Measurements from ENCODE around the gene PLXNB1.

PLXNB1 gene

DNA sequence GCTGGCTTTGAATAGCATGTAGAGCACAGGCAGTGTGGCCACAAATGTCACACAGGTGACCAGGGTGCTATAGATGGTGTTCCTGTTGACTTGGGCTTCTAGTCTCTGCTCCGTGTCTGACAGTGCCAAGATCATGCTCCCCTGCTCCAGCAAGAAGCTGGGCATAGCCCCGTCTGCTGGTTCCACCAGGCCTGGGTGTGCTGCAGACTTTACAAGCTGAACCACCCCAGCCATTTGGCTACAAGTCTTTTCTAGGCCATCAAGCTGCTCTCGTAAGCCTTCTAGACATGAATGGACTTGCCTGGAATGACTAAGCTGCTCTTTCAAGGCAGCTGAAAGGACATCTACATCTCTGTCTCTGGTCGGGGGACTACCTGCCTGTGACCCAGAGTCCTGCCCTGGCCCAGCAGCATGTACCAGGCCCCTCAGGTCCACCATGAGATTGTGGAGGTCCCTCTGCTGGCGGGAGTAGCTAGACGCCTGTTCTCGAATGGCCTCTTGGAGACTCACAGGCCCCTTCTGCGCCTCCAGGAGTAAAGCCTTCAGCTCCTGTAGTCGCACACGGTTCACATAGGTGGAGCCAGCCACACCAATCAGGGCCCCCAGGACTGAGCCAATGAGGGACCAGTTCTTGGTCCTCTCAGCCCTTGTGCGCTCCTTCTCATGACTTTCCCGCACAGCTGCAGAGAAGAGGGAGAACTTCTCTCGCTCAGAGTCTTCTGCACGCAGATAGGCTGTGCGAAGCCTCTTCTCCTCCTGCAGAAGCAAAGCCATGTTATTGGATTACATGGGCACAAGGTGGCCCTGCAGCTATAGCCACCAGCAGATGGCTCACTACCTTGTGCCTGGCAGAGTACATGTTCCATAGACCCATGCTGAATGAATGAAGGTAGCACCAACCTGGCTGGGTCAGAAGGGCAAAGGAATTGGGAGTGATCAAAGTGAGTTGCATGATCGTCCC lies 2.8 kb upstream of the PLXNB1 start:
- DNase-seq (ENCODE audit: low read depth in 2 of 2): no peak

DNA sequence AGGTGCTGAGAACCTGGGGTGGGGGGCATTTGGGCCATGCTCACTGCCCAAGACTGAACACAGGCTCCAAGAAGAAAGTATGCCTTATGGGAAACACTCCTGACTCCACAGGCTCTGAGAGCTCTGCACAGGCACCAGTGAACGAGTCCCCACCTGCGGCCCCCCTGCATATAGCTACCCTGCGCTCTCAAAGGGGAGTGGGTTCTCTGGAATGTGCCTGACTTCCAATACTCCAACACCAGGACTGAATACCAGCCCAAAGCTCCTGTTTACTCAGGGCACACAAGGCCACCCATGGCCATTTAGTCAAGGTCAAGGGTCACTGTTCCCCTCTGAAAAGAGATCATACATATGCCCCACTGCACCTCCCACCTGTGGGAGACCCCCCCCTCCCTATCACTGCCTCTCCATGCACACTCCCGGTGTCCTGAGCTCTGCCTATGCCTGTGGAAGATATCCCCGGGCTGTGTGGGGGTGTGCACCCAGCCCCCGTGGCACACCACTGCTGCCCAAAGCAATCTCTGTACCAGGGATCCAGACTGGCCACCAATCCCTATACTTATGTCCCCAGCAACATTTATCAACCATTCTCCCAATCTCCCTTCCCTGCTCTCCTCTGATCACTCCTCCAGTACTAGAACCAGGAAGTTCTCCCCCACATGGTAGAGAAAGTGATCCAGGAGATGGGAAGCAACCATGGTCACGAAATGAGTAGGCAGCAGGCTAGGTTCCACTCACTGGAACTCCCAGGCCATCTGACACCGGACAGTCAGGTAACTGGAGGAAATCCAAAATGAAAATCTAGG lies 1.5 kb upstream of the PLXNB1 start:
- no peak for DNase-seq (ENCODE audit: low read depth in 2 of 2)

DNA sequence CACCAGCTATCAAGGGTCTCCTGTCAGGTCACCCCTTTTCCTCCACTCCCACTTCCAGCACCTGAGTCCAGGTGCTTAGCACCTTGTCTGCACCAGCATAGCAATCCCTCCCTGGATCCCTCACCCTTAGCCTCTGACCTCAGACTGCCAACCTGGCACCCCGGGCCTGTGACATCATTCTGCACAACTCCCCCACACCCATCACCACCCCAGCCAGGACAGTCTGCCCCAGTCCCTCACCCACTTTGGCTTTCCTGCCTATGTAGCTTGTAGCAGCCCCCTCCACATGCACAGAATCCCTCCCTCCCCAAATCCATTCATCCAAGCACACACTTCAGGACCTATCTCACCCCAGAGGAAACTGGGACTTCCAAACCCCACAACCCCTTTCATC lies 819 bp upstream of the PLXNB1 start:
- DNase-seq (ENCODE audit: low read depth in 2 of 2): no peak

DNA sequence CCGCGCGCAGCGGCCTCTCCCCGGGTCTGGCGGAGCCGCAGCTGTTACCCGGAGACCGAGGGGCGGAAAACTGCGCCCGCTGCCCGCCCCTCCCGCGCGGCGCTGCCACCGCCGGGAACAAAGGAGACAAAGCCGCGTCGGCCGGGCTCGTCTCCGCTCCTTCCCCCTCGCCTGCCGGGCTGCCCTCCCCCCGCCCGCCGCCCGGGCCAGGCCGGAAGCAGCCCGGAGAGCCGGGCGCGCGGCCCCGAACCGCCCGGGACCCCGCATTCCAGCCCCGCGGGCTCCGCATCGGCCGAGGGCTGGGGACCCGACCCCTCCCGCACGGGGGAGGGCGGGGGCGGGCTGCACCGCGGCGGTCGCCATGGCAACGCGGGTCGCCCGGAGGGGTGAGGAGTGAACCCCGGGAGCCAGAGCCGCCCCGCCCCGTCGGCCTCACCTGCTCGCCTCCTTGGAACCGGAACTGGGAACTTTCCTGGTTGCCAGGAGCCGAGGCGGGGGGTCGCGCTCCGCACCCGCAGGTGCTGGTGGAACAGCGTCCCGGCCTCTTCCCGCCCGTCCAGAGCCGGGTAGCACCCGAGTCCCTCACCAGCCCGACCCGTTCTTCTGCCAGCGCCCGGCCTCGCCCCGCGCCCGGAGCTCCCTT lies 448 bp downstream of the PLXNB1 start:
- DNase-seq (ENCODE audit: low read depth in 2 of 2): peak; percentile 31 to 63

DNA sequence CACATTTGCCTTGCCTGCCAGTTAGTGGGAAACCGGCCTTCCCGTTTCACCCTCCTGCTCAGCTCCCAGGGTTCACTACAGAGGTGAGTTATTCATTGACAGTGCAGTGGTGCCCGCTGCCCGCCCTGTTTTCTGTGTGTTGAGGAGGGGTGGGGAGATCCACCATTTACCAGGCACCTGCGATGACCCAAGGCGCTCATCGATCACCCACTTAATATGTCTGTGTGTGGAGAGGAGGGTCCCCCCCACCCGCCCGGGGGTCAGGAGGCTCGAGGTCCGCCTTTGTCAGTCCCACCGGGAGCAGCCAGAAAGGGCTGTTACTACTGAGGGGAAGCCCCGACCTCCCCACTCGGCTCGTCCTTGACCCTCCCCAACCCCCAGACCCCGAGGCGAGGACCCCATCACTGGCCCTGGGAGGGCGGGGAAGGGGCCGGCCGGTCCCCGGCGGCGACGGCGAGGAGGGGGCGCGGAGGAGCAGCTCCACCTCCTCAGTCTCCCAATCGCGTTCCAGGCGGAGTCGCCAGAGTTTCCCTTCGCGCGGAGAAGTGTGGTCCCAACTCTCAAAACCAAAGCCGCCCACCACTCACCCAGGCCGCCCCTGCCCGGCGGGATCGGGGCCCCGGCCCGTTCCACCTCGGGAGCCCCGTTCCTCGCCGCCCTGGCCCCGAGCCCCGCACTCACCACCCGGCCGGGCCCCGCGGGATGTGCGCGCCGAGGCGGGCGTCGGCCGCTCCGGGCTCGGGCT lies 1.1 kb downstream of the PLXNB1 start:
- DNase-seq (ENCODE audit: low read depth in 2 of 2): no peak

DNA sequence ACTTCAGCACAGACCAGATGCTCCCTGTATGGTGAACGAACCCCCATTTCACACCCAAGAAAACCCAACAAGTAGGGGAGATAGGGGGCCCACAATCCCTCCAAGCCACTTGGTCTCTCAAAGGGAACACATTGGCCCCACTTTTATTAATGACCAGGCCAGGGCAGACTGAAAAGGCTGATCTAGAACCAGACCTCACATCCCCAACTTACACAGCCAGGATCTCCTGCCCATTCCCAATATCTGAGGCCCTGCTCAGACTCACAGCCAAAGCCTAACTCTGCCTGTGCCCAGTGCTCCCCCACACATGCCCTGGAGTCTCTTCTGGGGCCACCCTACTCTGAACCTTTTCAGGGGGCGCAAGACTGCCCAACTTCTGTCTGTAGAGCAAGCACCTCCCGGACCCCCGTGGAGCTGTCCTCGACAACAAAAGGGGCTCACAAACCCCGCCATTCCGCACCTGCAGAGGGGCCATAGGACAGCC lies 1.8 kb downstream of the PLXNB1 start:
- no peak for DNase-seq (ENCODE audit: low read depth in 2 of 2)

GRCh38 chr3:48427630-48427962 lies 2.3 kb downstream of the PLXNB1 start:
- DNase-seq (ENCODE audit: low read depth in 2 of 2): no peak

DNA sequence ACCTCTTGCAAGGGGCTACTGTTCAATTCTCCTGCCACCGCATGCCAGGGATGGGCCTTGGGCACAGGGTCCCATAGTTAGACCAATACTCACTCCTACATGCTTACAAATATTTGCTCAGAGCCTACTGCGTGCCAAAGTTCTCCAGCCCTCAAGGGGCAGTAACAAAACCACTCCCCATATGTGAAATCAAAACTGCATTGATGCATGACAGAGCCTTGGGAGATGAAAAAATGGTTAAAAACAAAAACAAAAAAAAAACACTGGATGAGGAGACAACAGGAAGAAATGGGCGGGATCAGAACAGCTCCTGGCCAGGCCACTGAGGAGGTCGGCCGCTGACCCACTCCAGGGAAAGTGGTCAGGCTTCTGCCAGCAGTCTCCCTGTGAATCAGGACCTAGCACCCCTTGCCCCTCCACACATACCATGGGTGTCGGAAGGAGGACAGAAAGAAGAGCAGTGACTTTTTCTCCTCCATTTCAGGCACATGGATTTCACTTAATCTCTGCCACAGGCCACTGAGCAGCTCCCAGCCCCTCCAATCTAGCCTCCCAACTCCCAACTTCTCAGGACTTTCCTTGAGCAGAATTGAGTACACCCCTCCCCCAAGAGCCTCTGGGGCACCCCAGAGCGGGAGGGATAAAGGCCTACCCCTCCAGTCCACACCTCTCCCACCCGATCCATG lies 2.8 kb downstream of the PLXNB1 start:
- no peak for DNase-seq (ENCODE audit: low read depth in 2 of 2)

DNA sequence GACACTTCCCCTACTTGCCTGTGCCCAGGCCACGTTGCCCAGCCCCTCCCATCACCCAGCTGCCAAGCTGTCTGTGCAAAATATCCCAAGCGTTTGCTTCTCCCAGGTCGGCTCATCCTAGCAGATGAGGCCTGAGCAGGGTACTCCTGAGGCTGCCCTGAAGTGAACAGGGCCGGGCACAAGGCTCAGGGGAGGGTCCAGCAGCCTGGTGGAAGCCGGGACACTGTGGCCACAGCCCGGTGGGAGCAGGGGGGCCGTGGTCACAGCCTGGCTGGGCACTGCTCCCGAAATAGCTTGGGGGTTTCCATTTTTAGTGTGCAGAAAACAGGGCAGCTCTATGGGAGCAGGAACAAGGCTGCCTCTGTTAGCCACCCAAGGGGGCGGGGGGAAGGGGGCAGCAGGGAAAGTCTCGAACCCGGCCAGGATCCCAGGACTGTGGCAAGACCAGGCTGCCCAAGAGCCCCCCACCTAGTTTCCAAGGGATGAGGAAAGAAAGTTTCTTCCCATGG lies 3.4 kb downstream of the PLXNB1 start:
- DNase-seq (ENCODE audit: low read depth in 2 of 2): no peak

GRCh38 chr3:48425281-48425812 lies 4.5 kb downstream of the PLXNB1 start:
- no peak for DNase-seq (ENCODE audit: low read depth in 2 of 2)

DNA sequence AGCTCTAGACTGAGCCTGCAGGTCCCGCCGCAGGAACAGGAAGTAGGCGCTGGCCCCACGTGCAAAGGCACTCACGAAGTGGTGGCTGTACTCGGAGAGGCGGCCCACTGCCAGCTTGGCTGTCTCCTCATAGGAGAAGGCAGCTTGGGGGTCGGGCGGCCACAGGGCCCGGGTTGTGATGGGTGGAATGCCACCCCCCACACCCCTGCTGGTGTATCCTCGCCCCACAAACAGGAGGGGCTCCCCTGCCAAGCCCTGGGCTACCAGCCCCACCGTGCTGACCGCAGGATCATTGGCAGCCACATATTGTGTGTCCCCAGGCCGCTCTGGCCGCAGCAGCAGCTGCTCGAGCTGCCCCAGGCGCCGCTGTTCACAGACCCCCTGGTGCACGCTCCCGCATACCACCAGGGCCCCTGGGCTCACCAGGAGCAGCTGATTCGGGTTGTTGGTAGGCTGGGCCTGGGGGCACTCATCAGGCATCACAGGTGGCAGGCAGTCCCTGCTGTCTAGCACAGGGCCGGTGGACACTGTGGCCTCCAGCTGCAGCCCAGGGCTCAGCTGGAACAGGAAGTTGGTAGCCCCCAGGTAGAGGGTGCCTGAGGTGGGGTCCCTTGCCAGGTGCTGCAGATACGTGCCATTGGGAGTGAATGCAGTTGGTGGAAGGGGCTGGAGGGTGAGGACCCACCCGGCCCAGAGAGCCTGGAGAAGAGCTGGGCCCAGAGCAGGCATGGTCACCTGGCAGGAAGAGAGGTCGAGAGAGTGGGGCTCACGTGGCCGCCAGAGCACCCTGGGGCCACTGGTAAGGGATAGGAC lies 5.8 kb downstream of the PLXNB1 start:
- no peak for DNase-seq (ENCODE audit: low read depth in 2 of 2)

DNA sequence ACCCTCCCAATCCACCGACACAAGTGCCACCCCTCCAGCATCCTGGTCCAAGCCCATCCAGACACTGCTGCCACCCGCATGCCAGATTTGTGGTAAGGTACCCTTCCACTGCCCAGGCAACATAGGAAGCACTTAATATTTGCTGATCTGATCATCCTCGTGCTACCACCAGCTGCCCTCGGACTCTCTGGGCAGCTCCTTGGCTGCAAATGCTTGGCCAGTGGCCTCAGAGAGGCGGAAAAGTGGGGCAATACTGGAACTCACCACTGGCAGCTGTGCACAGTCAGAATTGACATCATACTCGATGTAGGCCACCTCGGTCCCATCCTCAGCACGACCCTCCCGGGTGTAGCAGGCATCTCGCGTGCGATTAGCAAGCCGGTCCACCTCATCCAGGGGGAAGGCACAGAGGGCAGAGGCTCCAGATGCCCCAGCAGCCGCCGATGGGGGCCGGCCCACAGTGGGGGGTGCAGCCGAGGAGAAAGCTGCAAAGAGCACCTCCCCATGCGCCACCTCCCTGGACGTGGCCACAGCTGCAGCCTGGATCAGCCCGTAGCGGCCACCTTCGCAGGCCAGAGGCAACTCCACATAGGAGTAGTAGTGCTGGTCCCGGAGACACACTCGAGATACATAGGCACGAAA lies 6.5 kb downstream of the PLXNB1 start:
- DNase-seq (ENCODE audit: low read depth in 2 of 2): no peak

GRCh38 chr3:48422681-48423080 lies 7.2 kb downstream of the PLXNB1 start:
- DNase-seq (ENCODE audit: low read depth in 2 of 2): no peak

DNA sequence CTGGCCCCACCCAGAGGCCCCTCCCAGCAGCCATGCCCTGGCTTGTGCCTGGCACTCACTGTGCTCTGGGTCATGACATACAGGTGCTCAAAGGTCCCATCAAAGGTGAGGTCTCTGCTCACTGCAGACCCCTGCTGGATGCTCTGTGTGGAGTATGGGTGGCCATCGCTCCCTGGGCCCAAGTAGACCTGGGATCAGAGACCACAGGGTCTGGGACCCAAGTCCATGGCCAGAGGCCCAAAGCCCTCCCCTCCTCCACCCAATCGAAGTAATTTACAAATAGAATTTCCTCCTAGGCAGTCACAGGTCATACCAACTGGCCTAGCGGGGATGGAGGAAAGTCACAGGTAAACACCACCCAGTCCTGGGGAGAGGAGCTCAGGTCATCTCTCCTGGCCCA lies 7.6 kb downstream of the PLXNB1 start:
- no peak for DNase-seq (ENCODE audit: low read depth in 2 of 2)

GRCh38 chr3:48420561-48420960 lies 9.3 kb downstream of the PLXNB1 start:
- DNase-seq (ENCODE audit: low read depth in 2 of 2): no peak

DNA sequence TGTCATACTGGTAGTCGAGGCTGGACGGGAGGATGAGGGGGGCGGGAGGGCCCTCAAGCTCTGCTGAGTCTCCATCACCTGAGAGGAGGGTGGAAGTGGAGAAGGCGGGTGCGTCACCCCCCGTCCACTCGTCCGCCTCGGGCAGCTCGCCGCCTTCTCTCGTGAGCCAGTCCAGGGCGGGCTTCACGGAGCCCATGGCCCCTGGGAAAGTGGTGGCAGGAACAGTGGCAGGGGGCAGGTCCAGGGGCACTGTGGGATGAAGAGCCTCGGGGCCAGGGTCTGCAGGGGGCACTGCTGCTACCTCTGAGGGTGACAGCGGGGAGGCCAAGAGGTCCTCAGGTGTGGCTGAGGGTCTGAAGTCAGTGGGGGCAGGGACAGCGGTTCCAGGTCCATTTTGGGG lies 10.3 kb downstream of the PLXNB1 start:
- DNase-seq (ENCODE audit: low read depth in 2 of 2): no peak

GRCh38 chr3:48419149-48419548 lies 10.7 kb downstream of the PLXNB1 start:
- no peak for DNase-seq (ENCODE audit: low read depth in 2 of 2)

- no peak for DNase-seq (ENCODE audit: low read depth in 2 of 2)
Observed at GRCh38 chr3:48418651-48419050, 11.2 kb downstream of the PLXNB1 start.

DNA sequence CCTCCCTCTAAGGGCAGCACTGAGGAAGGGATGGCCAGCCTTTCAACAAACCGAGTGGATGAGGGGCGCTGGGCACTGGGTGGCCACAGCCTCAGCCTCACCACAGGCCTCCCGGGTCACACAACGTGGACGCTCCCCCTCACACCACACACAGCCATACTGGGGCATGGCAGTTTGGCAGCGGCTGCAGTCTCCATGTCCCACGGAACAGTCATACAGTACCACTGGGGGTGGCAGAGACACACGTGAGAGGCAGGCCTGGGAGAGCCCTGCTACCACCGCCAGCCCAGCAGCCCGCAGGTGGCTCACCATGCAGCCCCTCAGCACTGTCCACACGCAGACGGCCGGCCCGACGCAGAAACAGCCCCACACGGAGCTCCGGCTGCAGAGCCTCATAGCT lies 11.7 kb downstream of the PLXNB1 start:
- no peak for DNase-seq (ENCODE audit: low read depth in 2 of 2)
